Keratinocyte (primary cell): ENCODE results near the gene NGDN.

Source experiments
- CTCF ChIP-seq, 3 experiments: IDR thresholded peaks in 1 of 3; conservative IDR thresholded peaks in 1 of 3; optimal IDR thresholded peaks in 1 of 3; 2 replicates in 2 of 3; 3 replicates in 1 of 3; pipeline versions ENCODE3 to v1.5.1; 2011; ENCODE audit warnings: low read length in 3 of 3, mild to moderate bottlenecking in 3 of 3, moderate library complexity in 2 of 3, control low read depth in 1 of 3, inconsistent platforms in 1 of 3; ENCODE audit not compliant: insufficient read depth in 2 of 3; ENCODE audit errors: extremely low read depth in 1 of 3
- EZH2 ChIP-seq: IDR thresholded peaks from one replicate; pipeline ENCODE4 v1.6.1; 2012; ENCODE audit warnings: inconsistent platforms, mild to moderate bottlenecking, low read length, moderate library complexity

- TF ChIP-seq CTCF (optimal IDR thresholded peaks at IDR 0.05 in 1 of 3, IDR thresholded peaks at IDR 0.05 in 1 of 3, conservative IDR thresholded peaks at IDR 0.05 in 1 of 3; ENCODE audit: extremely low read depth in 1 of 3, insufficient read depth in 2 of 3, low read length in 3 of 3) (no peak), EZH2 (no peak)
Measured at GRCh38 chr14:23435543-23436326, 33.8 kb upstream of the NGDN start, which contains the start of gene MYH7.
